GM19035 (cell line): Measurements from ENCODE around the gene CIAO2B.
A peak's percentile ranks its signal among the peaks of the same experiment; 100 is the strongest.
"Not testable (repeated sequence)": the region's sequence is repeated elsewhere in the genome, so short reads cannot be mapped to it uniquely, and the experiment has no call there.

Experiments
- ATAC-seq: cut with Tn5 transposase; IDR thresholded peaks from one replicate; pipeline ENCODE4 v1.9.1; 2021; ENCODE audit not compliant: unreplicated experiment

Gene CIAO2B

DNA sequence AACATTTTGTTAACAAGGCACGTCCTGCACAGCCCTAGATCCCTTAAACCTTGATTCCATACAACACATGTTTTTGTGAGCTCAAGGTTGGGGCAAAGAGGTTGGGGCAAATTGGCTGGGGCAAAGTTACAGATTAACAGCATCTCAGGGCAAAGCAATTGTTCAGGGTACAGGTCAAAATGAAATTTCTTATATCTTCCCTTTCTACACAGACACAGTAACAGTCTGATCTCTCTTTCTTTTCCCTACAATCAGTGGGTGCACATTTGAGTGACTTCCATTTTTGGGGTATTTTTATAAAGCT lies 21.9 kb upstream of the CIAO2B start:
- ATAC-seq: not testable (repeated sequence)

DNA sequence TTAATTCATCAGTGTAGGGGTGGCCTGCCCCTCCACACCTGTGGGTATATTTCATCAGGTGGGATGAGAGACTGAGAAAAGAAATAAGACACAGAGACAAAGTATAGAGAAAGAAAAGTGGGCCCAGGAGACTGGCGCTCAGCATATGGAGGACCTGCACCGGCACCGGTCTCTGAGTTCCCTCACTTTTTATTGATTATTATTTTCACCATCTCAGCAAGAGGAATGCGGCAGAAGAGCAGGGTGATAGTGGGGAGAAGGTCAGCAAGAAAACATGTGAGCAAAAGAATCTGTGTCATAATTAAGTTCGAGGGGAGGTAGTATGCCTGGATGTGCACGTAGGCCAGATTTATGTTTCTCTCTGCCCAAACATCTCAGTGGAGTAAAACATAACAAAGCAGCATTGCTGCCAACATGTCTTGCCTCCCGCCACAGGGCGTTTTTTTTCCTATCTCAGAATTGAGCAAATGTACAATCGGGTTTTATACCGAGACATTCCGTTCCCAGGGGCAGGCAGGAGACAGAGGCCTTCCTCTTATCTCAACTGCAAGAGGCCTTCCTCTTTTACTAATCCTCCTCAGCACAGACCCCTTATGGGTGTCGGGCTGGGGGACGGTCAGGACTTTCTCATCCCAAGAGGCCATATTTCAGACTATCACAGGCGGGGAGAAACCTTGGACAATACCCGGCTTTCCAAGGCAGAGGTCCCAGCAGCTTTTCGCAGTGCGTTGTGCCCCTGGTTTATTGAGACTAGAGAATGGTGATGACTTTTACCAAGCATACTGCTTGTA lies 21.4 kb upstream of the CIAO2B start:
- not testable (repeated sequence) for ATAC-seq

DNA sequence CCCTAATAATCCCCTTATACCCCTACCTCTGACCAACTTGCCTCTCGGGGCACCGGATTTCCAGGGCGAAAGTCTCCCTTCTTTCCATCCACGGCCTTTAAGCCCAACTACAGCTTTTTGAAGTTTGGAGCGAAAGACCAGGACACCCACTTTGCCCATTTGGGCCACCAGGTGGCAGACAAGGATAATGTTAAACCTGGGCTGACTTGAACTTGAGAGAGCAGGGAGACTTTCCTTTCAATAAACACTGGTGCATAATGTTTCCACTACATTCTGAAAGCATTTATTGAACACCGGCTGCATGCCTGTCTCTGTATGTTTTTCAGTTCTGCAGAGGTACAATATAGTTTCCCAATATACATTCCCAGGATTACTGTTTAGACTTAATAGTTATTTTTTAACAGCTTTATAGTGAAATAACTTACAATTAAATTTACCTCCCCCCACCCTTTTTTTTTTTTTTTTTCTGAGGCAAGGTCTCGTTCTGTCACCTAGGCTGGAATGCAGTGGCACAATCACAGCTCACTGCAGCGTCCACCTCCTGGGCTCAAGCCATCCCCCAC lies 20.0 kb upstream of the CIAO2B start:
- ATAC-seq: no peak

DNA sequence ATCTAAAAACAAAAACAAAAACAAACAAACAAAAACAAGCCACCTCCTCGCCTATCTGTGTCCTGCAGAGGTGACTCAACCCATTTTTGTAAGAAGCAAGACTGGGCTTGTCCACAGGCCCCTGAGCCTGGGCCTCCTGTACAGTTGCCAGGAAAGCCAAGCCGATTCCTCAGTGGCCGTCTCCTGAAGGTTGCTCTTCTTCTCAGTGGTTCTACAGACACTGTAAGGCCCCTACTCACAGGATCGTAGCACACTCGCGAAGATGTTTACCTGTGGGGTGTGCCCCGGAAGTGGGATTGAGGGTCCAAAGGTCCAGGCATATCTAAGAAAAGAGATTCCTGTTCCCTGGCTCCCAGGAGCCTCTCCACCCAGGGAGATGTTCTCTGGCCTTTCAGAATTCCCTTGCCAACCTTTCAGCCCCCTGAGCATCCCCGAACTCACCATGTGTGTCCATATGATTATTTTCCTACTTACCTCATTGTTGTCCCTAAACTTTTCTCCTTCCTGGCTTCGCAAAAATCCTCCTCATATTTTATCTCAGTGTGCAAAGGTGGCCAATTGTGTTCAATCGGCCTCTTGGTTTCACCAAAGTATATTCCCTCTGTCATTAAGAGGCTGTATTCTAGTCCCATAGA lies 19.4 kb upstream of the CIAO2B start:
- ATAC-seq: no peak

DNA sequence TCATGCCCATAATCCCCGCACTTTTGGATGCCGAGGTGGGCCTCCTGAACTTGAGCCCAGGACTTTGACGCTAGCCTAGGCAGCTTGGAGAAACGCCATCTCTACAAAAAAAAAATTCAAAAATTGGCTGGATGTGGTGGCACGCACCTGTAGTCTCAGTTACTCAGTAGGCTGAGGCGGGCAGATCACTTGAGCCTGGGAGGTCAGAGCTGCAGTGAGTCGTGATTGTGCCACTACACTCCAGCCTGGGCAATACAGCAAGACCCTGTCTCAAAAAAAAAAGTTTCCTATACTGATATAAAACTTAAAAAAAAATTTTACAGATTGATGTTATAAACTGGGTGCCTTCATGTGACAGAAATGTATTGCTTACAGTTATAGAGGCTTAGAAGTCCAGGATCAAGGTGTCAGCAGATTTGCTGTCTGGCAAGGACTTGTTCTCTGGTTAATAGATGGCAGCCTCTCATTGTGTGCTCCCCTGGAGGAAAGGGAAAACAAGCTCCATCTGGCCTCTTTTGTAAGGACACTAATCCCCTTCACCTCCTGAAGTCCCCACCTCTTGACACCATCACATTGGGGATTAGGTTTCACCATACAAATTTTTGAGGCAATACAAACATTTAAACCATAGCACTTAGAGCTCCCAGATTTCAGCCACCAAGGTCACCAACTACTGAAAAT lies 18.4 kb upstream of the CIAO2B start:
- ATAC-seq: no peak

DNA sequence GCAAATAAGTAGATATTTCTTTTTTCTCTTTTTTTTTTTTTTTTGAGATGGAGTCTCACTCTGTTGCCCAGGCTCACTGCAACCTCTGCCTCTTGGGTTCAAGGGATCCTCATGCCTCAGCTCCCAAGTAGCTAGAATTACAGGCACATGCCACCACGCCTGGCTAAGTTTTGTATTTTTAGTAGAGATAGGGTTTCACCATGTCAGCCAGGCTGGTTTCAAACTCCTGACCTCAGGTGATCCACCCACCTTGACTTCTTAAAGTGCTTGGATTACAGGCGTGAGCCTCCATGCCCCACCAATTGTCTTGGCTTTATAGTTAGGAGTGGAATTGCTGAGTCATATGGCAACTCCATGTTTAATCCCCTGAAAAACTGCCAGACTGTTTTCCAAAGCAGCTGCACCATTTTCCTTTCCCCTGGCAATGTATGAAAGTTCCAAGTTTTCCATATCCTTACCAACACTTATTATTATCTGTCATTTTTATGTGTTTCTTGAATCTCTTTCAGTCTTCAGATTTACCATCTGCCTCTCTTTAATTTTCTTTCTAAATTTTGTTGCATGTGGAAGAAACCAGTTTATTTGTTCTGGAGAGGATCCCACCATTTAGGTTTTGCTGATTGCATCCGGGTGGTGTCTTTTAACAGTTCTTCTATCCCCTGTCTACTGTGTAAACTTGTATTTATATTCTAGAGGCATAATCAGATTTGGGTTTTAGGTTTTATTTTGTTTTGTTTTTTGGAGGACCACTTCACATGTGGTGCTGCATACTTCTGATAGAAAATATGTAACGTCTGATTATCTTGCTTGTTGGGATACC lies 17.0 kb upstream of the CIAO2B start:
- no peak for ATAC-seq

DNA sequence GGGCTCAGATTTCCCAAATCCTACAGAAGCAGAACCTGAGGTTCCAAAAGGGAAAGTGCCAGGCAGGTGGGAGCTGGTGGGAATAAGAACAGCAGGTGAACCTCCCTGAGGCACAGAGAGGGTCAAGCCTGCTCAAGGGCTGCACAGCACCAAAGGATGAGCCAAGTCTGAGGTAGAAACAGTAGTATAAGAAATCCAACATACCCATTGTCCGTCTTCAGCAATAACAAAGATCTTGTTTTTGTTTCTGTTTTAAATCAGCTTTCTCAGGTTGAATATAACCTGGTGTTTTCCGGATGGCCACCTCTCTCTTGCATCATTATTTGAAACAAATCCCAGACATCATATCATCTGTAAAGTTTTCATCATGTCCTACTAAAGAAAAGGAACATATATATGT lies 16.2 kb upstream of the CIAO2B start:
- no peak for ATAC-seq

DNA sequence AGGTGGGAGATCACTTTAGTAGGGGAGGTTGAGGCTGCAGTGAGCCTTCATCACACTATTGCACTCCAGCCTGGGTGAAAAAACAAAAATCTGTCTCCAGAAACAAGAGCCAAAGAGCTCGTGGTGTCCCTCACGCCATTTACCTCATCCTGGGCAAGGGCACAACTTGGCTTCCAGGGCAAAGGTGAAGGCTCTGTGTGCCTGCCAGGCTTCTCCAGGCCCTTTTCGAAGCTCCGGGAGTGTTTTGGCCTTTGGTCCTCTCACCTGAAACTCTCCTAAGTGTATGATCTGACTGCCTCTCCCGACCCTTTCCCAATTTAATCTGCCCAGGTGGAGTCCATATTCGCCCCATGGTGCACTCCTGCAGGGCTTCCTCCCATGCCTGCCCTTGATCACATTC lies 15.3 kb upstream of the CIAO2B start:
- no peak for ATAC-seq

DNA sequence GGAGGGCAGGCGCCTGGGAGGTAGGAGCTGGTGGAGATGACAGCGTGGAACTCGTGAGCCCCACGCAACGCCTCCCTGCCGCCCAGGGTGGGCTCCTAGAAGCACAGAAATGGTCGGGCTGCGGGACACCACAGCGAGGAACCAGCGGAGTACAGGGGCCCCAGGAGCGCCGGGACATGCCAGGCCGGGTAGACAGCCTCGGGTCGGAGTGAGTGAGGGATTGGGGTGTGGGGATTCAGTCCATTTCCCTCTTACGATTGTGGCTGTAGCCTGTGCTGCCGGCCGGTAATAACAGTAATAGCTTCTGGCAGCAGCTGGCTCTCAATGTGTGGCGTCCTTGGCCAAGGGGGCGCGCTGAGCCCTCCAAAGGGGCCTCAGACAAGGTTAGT lies 14.6 kb upstream of the CIAO2B start:
- ATAC-seq: no peak

DNA sequence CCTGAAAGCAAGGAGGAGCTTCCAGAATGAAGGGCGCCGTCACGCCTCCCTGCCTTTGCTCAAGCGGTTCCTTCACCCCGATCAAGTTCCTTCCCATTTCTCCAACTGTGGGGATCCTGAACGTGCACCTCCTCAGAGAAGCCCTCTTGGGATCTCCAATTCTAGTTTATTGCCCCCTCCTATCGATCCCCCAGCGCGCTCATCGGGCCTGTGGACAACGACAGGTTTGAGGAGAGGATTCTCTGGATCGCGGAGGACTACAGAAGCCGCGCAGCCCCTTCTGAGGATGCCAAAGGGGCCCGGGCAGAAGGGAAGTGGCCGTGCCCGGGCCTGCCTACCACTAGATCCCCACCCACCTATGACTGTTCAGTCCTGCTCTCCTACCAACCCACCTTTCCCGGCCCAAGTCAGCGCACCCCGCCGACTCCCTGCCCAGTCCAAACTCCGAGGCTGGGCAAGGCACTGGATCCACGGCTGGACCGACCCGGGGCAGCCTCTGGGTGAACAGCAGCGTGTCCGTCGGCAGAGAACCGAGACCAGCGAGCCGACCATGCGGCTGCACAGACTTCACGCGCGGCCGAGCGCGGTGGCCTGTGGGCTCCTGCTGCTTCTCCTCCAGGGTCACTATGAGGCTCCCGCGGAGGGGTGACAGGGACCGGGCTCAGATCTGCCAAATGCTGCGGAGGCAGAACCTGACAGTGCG lies 14.1 kb upstream of the CIAO2B start:
- ATAC-seq: no peak

DNA sequence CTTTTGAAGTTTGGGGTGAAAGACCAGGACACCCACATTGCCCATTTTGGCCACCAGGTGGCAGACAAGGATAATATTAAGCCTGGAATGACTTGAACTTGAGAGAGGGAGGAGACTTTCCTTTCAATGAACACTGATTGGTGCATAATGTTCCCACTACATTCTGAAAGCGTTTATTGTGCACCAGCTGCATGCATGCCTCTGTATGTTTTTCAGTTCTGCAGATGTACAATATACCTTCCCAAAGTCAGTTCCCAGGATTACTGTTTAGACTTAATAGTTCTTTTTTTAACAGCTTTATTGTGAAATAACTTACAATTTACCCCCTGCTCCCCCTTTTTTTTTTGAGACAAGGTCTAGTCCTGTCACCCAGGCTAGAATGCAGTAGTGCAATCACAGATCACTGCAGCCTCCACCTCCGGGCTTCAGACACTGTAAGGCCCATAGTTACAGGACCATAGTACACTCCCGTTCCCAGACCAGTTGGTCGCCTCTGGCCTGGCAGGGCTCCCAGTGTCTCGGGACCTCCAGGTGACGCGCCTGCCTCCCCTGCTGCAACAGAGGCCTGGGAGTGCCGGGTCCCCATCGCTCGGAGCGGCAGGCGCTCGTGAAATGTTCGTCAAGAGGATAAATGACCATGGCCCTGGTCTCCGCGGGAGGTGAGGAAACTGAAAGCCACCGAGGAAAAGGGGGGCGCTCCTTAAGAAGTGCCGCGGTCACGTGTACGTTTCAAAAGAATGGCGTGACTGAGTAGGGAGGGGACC lies 13.3 kb upstream of the CIAO2B start:
- ATAC-seq: peak; percentile 77

DNA sequence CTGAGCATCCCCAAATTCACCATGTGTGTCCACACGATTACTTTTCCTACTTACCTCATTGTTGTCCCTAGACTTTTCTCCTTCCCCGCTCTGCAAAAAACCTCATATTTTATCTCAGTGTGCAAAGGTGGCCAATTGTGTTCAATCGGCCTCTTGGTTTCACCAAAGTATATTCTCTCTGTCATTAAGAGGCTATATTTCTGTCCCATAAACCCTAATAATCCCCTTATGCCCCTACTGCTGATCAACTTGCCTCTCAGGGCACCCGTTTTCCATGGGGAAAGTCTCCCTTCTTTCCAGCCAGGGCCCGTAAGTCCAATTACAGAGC lies 12.7 kb upstream of the CIAO2B start:
- no peak for ATAC-seq

DNA sequence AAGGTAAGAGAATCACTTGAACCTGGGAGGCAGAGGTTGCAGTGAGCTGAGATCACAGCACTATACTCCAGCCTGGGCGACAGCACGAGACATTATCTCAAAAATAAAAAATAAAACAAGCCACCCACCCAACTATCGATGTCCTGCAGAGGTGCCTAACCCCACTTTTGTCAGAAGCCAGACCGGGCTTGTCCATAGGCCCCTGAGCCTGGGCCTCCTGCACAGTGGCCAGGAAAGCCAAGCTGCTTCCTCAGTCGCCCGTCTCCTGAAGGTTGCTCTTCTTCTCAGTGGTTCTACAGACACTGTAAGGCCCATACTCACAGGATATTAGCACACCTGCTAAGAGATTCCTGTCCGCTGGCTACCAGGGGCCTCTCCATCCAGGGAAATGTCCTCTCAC lies 12.3 kb upstream of the CIAO2B start:
- ATAC-seq: no peak

DNA sequence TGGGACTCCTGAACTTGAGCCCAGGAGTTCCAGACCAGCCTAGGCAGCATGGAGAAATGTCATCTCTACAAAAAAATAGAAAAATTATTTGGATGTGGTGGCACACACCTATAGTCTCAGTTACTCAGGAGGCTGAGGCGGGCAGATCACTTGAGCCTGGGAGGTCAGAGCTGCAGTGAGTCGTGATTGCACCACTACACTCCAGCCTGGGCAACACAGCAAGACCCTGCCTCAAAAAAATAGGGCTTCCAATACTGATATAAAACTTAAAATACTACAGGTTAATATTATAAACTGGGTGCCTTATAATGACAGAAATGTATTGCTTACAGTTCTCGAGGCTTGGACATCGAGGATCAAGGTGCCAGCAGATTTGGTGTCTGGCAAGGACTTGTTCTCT lies 11.7 kb upstream of the CIAO2B start:
- no peak for ATAC-seq

DNA sequence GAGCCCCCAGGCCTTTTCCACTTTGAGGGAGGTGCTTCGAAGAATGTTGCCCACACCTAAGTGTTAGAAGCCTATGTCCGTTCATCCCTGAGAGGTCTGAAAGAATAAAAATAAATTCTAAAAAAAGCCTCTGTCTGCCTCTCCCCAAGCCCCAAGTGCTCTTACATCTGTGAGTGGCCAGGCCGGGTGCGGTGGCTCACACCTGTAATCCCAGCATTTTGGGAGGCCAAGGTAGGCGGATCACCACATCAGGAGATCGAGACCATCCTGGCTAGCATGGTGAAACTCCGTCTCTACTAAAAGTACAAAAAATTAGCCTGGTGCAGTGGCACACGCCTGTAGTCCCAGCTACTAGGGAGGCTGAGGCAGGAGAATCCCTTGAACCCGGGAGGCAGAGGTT lies 10.8 kb upstream of the CIAO2B start:
- ATAC-seq: not testable (repeated sequence)

DNA sequence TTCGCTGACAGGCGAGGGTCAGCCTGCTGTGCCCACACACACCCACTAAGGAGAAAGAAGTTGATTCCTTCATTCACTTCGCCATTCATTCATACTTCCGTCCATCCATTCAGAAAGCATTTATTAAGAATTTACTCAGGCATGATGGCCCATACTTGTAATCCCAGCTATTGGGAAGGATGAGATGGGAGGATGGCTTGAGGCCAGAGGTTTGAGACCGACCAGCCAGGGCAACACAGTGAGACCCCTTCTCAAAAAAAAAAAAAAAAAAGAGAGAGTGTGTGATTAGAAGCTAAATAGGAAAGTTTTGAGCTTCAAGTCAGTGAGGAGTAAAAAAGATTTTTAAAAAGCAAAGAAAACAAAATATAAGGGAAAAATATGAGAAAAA lies 9.8 kb upstream of the CIAO2B start:
- no peak for ATAC-seq

DNA sequence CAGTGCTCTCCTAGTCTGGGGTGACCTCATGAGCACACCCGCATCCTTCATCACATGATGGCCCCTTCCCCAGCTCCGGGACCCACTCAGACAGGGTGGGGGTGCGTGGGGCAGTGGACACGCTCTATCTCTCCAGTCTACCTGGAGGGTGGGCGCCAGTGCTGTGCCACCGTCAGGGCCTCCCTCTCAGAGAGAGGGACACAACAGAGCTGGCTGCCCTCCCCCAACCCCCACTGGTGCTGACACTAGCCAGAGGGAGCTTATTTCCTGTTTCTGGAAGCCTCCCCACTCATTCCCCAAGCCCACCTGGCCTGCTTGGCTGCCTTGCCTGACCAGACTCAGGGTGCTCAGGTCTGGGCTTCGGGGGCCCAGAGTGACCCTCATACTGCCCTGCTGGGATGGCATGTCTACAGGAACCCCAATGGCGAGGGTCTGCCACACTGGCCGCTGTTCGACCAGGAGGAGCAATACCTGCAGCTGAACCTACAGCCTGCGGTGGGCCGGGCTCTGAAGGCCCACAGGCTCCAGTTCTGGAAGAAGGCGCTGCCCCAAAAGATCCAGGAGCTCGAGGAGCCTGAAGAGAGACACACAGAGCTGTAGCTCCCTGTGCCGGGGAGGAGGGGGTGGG lies 9.3 kb upstream of the CIAO2B start:
- no peak for ATAC-seq

DNA sequence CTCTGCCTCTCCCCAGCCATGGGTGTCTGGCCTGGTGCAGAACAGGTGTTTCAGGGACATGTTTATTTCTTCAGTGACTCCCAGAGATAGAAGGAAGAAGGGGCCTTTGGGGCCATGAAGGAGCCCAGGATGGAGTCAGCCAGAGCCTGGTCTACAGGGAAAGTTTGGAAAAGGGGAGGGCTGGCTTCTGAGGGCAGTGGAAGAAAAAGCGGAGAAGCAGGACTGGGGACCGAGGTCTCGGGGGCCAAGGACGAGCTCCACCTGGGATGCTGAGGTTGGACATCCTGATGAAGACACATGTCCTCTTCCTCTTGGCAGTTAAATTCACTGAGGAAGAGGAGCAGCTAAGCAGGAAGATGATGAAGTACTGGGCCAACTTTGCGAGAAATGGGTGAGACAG lies 8.8 kb upstream of the CIAO2B start:
- ATAC-seq: no peak

DNA sequence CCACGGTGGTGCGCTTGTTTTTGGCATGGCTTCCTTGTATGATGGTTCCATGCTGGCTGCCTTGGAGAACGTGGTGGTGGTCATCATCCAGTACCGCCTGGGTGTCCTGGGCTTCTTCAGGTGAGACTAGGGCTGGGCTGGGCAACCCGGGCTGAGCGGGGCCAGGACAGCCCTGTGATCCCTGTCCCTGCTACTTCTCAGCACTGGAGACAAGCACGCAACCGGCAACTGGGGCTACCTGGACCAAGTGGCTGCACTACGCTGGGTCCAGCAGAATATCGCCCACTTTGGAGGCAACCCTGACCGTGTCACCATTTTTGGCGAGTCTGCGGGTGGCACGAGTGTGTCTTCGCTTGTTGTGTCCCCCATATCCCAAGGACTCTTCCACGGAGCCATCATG lies 6.0 kb upstream of the CIAO2B start:
- ATAC-seq: no peak

DNA sequence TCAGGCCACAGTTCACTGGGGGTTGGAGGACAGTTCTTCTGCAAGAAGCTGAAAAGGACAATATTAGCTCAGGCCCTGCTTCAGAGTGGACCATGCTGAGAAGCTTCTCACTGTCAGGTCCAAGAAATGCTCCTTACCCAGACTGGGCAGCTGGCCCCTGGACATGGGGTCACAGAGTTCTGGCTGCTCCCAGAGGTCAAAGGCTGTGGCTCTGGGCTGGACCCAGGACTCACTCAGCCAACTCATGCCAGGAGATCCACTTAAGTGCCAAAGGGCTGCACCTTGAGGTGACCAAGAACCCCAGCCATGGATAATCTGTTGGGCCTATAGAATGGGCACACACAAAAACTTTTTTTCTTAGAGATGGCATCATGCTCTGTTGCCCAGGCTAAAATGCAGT lies 5.2 kb upstream of the CIAO2B start:
- no peak for ATAC-seq
